GM23338 (cell line): ENCODE data around the gene HMCN2. TPM values are rescaled to one million over a fixed set of nuclear protein-coding genes. Genes with fewer than 3 reads are reported as not detected.

Experiments
- ATAC-seq: fragments of 200-7000 bp; cut with Tn5 transposase; 3 replicates; pipeline ENCODE4 v1.9.1; 2020
- DNase-seq: peaks from one replicate; pipeline ENCODE4 v3.0.0-alpha.2; 2015; ENCODE audit warnings: low spot score
- H2AFZ ChIP-seq: fragments of 200-600 bp; sonication (generic); 2 replicates; pipeline ENCODE4 v1.8.0; 2016; ENCODE audit warnings: antibody characterized with exemption, mild to moderate bottlenecking, moderate library complexity
- H3F3A ChIP-seq: fragments of 200-600 bp; sonication (generic); replicated peaks from 2 replicates; pipeline ENCODE4 v1.8.0; 2017; ENCODE audit warnings: antibody characterized with exemption, mixed run types, low read depth
- H3K27ac ChIP-seq: fragments of 200-600 bp; sonication (generic); 2 replicates; pipeline ENCODE4 v1.6.1; 2016; ENCODE audit warnings: low read depth
- H3K27me3 ChIP-seq: fragments of 200-600 bp; sonication (generic); 2 replicates; pipeline ENCODE4 v1.8.0; 2016; ENCODE audit warnings: mild to moderate bottlenecking, mixed run types, moderate library complexity; ENCODE audit not compliant: insufficient read depth
- H3K36me3 ChIP-seq: fragments of 200-600 bp; sonication (generic); 2 replicates; pipeline ENCODE4 v1.8.0; 2016; ENCODE audit warnings: mild to moderate bottlenecking; ENCODE audit not compliant: insufficient read depth
- H3K4me1 ChIP-seq: fragments of 200-600 bp; sonication (generic); 2 replicates; pipeline ENCODE4 v1.8.0; 2016; ENCODE audit warnings: mild to moderate bottlenecking, moderate library complexity; ENCODE audit not compliant: insufficient read depth
- H3K4me2 ChIP-seq: fragments of 200-600 bp; sonication (generic); 2 replicates; pipeline ENCODE4 v1.7.1; 2017; ENCODE audit warnings: mixed run types
- H3K4me3 ChIP-seq: fragments of 200-600 bp; sonication (generic); 2 replicates; pipeline ENCODE4 v1.6.1; 2016; ENCODE audit warnings: mixed run types
- H3K79me2 ChIP-seq: fragments of 200-600 bp; sonication (generic); replicated peaks from 2 replicates; pipeline ENCODE4 v1.8.0; 2017; ENCODE audit warnings: mild to moderate bottlenecking; ENCODE audit not compliant: insufficient read depth
- H3K9me2 ChIP-seq: fragments of 200-600 bp; sonication (generic); 2 replicates; pipeline ENCODE4 v1.8.0; 2017; ENCODE audit not compliant: insufficient read depth
- H4K20me1 ChIP-seq: fragments of 200-600 bp; sonication (generic); replicated peaks from 2 replicates; pipeline ENCODE4 v1.8.0; 2017; ENCODE audit warnings: mild to moderate bottlenecking; ENCODE audit not compliant: insufficient read depth
- H3K27ac Mint-ChIP-seq: 2 replicates; pipeline ENCODE4 v1.8.0; 2020; ENCODE audit warnings: inconsistent platforms, mild to moderate bottlenecking, moderate library complexity, mixed read lengths
- H3K27me3 Mint-ChIP-seq: 3 replicates; pipeline ENCODE4 v1.8.0; 2022; ENCODE audit warnings: low read depth, mild to moderate bottlenecking, moderate library complexity, mixed read lengths, inconsistent platforms; ENCODE audit not compliant: insufficient read depth, poor library complexity
- H3K36me3 Mint-ChIP-seq: 3 replicates; pipeline ENCODE4 v1.8.0; 2021; ENCODE audit warnings: low read depth, mild to moderate bottlenecking, inconsistent platforms, moderate library complexity, mixed read lengths
- H3K4me1 Mint-ChIP-seq: 3 replicates; pipeline ENCODE4 v1.8.0; 2020; ENCODE audit warnings: mild to moderate bottlenecking, inconsistent platforms, mixed read lengths
- H3K4me3 Mint-ChIP-seq: 3 replicates; pipeline ENCODE4 v1.8.0; 2021; ENCODE audit warnings: moderate library complexity, mild to moderate bottlenecking, inconsistent platforms, mixed read lengths
- H3K9me3 Mint-ChIP-seq: 3 replicates; pipeline ENCODE4 v1.8.0; 2020; ENCODE audit warnings: moderate library complexity, mild to moderate bottlenecking, inconsistent platforms, mixed read lengths
- CREB1 ChIP-seq: fragments of 250-450 bp; sonication (Bioruptor Pico); IDR thresholded peaks from 2 replicates; pipeline ENCODE4 v1.5.0; 2020; ENCODE audit warnings: low read depth, mild to moderate bottlenecking, moderate library complexity
- CTCF ChIP-seq, 2 experiments: fragments of 200-600 bp in 1 of 2; sonication (generic) in 1 of 2; conservative IDR thresholded peaks; 2 replicates each; pipeline versions ENCODE4 v1.5.1 to v1.6.1; 2016 to 2017; ENCODE audit warnings: antibody characterized with exemption in 2 of 2, low read depth in 2 of 2, mild to moderate bottlenecking in 2 of 2, moderate library complexity in 1 of 2
- JUNB ChIP-seq: IDR thresholded peaks from one replicate; pipeline ENCODE4 v1.6.1; 2016; ENCODE audit warnings: antibody characterized with exemption; ENCODE audit not compliant: unreplicated experiment
- POLR2AphosphoS5 ChIP-seq: IDR thresholded peaks from 2 replicates; pipeline ENCODE4 v1.6.1; 2016; ENCODE audit warnings: antibody characterized with exemption, low read depth
- REST ChIP-seq: IDR thresholded peaks from one replicate; pipeline ENCODE4 v1.6.1; 2018; ENCODE audit warnings: antibody characterized with exemption; ENCODE audit not compliant: unreplicated experiment
- STAT1 ChIP-seq: IDR thresholded peaks from one replicate; pipeline ENCODE4 v1.6.1; 2016; ENCODE audit warnings: antibody characterized with exemption; ENCODE audit not compliant: unreplicated experiment
- ZNF331 ChIP-seq: fragments of 250-450 bp; sonication (Bioruptor Pico); IDR thresholded peaks from 2 replicates; pipeline ENCODE4 v1.5.0; 2020; ENCODE audit warnings: low read depth, mild to moderate bottlenecking, moderate library complexity
- ZNF462 ChIP-seq: fragments of 250-450 bp; sonication (Bioruptor Pico); IDR thresholded peaks from 2 replicates; pipeline ENCODE4 v1.5.0; 2020; ENCODE audit warnings: mild to moderate bottlenecking, moderate library complexity
- polyA plus RNA-seq: library from polyadenylated mRNA; unstranded; fragments of >200 nt; fragmentation: Nextera tagmentation; extraction: Ambion mirVana; gene quantifications from 2 replicates; pipeline ENCODE4 v1.2.1, GENCODE V29; 2016
- total RNA-seq: library from RNA; depleted of rRNA; stranded (reverse); fragments of >200 nt; shearing (Covaris generic); gene quantifications from 2 replicates; pipeline ENCODE4 v1.2.3, GENCODE V29; 2014

Gene HMCN2
- total and polyA plus RNA-seq, 2 experiments from 2014 or later, result 1.3 to 4.7 TPM

- TF ChIP-seq REST (no peak), ZNF331 (CRISPR knock-in tag) (no peak)
These were observed 196.2 kb downstream of the HMCN2 start (continued) for GRCh38 chr9:130461731-130462130.

GRCh38 chr9:130462685-130463540 is 197.4 kb downstream of the HMCN2 start:
- Histone ChIP-seq H3K27me3 (no peaks in the 10 kb centered on the region), H3K4me1 (peaks cover 4% of the 10 kb centered on the region; the same call in 1 of the 2 replicates), H3K36me3 (no peaks in the 10 kb centered on the region), H3K4me3 (no peak overlapping the region), H3K9me2 (no peaks in the 10 kb centered on the region), H3F3A (no peaks in the 10 kb centered on the region), H2AFZ (no peak overlapping the region), H3K27ac (no peak overlapping the region), H3K4me2 (no peak overlapping the region), H4K20me1 (no peaks in the 10 kb centered on the region), H3K79me2 (no peaks in the 10 kb centered on the region)
- no peak overlapping the region for H3K27ac Mint-ChIP-seq
- ATAC-seq (no peak), DNase-seq (no peak)
- H3K9me3 Mint-ChIP-seq, result no peaks in the 10 kb centered on the region
- H3K4me3 Mint-ChIP-seq, result no peak overlapping the region
- H3K4me1 Mint-ChIP-seq, result peaks cover 12% of the 10 kb centered on the region
- H3K27me3 Mint-ChIP-seq, result peaks cover 11% of the 10 kb centered on the region
- peaks cover 27% of the 10 kb centered on the region for H3K36me3 Mint-ChIP-seq
- no peak for TF ChIP-seq REST
- TF ChIP-seq STAT1, result no peak
- TF ChIP-seq CREB1 (CRISPR knock-in tag), result no peak
- TF ChIP-seq ZNF331 (CRISPR knock-in tag), result no peak
- no peak for TF ChIP-seq JUNB
- no peak for TF ChIP-seq CTCF (conservative IDR thresholded peaks at IDR 0.05; ENCODE audit: low read depth in 2 of 2)
- TF ChIP-seq POLR2AphosphoS5, result no peak
- no peak for TF ChIP-seq ZNF462
